ENCODE results near the gene SLC6A18.

Gene SLC6A18

GRCh38 chr5:1203311-1203967, 21.7 kb upstream of the SLC6A18 start:
- Histone ChIP-seq H3K27ac (ENCODE audit: low read depth, low read length) (no peak overlapping the region), H3K4me3 (ENCODE audit: low read depth in 1 of 5, low read length in 5 of 5) (no peak overlapping the region), H3K4me1 (ENCODE audit: control insufficient read depth in 5 of 5, insufficient read depth in 5 of 5, low read length in 5 of 5) (no peaks in the 10 kb centered on the region), H3K9me3 (ENCODE audit: control insufficient read depth in 5 of 5, low read length in 5 of 5) (no peaks in the 10 kb centered on the region), H3K36me3 (ENCODE audit: control insufficient read depth in 5 of 5, insufficient read depth in 5 of 5, low read length in 5 of 5) (no peaks in the 10 kb centered on the region), H3K9ac (ENCODE audit: low read length in 5 of 5) (no peak overlapping the region), H3K27me3 (ENCODE audit: control insufficient read depth in 5 of 5, insufficient read depth in 4 of 5, low read length in 5 of 5) (peaks cover 25 to 53% (median 47%) of the 10 kb centered on the region in 5 donors)

- no peak overlapping the region for H3K9ac ChIP-seq (ENCODE audit: low read length in 5 of 5)
- peaks cover 20 to 57% (median 46%) of the 10 kb centered on the region in 5 donors for H3K27me3 ChIP-seq (ENCODE audit: control insufficient read depth in 5 of 5, insufficient read depth in 4 of 5, low read length in 5 of 5)
- no peaks in the 10 kb centered on the region for H3K9me3 ChIP-seq (ENCODE audit: control insufficient read depth in 5 of 5, low read length in 5 of 5)
- H3K4me3 ChIP-seq (ENCODE audit: low read depth in 1 of 5, low read length in 5 of 5), result no peak overlapping the region
- no peak overlapping the region for H3K27ac ChIP-seq (ENCODE audit: low read depth, low read length)
- no peaks in the 10 kb centered on the region for H3K36me3 ChIP-seq (ENCODE audit: control insufficient read depth in 5 of 5, insufficient read depth in 5 of 5, low read length in 5 of 5)
- no peaks in the 10 kb centered on the region for H3K4me1 ChIP-seq (ENCODE audit: control insufficient read depth in 5 of 5, insufficient read depth in 5 of 5, low read length in 5 of 5)
These were observed 21.1 kb upstream of the SLC6A18 start for GRCh38 chr5:1203968-1204692.

GRCh38 chr5:1204693-1205242, 20.4 kb upstream of the SLC6A18 start:
- Histone ChIP-seq H3K27me3 (ENCODE audit: control insufficient read depth in 5 of 5, insufficient read depth in 4 of 5, low read length in 5 of 5) (peaks cover 19 to 57% (median 46%) of the 10 kb centered on the region in 5 donors), H3K27ac (ENCODE audit: low read depth, low read length) (no peak overlapping the region), H3K9me3 (ENCODE audit: control insufficient read depth in 5 of 5, low read length in 5 of 5) (no peaks in the 10 kb centered on the region), H3K9ac (ENCODE audit: low read length in 5 of 5) (no peak overlapping the region), H3K4me1 (ENCODE audit: control insufficient read depth in 5 of 5, insufficient read depth in 5 of 5, low read length in 5 of 5) (no peaks in the 10 kb centered on the region), H3K4me3 (ENCODE audit: low read depth in 1 of 5, low read length in 5 of 5) (no peak overlapping the region), H3K36me3 (ENCODE audit: control insufficient read depth in 5 of 5, insufficient read depth in 5 of 5, low read length in 5 of 5) (no peaks in the 10 kb centered on the region)

- Histone ChIP-seq H3K36me3 (ENCODE audit: control insufficient read depth in 5 of 5, insufficient read depth in 5 of 5, low read length in 5 of 5) (no peaks in the 10 kb centered on the region), H3K9me3 (ENCODE audit: control insufficient read depth in 5 of 5, low read length in 5 of 5) (no peaks in the 10 kb centered on the region), H3K4me3 (ENCODE audit: low read depth in 1 of 5, low read length in 5 of 5) (no peak overlapping the region), H3K4me1 (ENCODE audit: control insufficient read depth in 5 of 5, insufficient read depth in 5 of 5, low read length in 5 of 5) (no peaks in the 10 kb centered on the region), H3K9ac (ENCODE audit: low read length in 5 of 5) (no peak overlapping the region), H3K27ac (ENCODE audit: low read depth, low read length) (no peak overlapping the region), H3K27me3 (ENCODE audit: control insufficient read depth in 5 of 5, insufficient read depth in 4 of 5, low read length in 5 of 5) (peaks cover 16 to 54% (median 42%) of the 10 kb centered on the region in 5 donors)
These were observed 19.7 kb upstream of the SLC6A18 start for GRCh38 chr5:1205255-1206180.

- Histone ChIP-seq H3K27me3 (ENCODE audit: control insufficient read depth in 5 of 5, insufficient read depth in 4 of 5, low read length in 5 of 5) (peaks cover 10 to 48% (median 38%) of the 10 kb centered on the region in 5 donors), H3K9ac (ENCODE audit: low read length in 5 of 5) (no peak overlapping the region), H3K27ac (ENCODE audit: low read depth, low read length) (no peak overlapping the region), H3K4me3 (ENCODE audit: low read depth in 1 of 5, low read length in 5 of 5) (no peak overlapping the region), H3K4me1 (ENCODE audit: control insufficient read depth in 5 of 5, insufficient read depth in 5 of 5, low read length in 5 of 5) (no peaks in the 10 kb centered on the region), H3K9me3 (ENCODE audit: control insufficient read depth in 5 of 5, low read length in 5 of 5) (peaks cover 0 to 2% (median 0%) of the 10 kb centered on the region in 5 donors), H3K36me3 (ENCODE audit: control insufficient read depth in 5 of 5, insufficient read depth in 5 of 5, low read length in 5 of 5) (no peaks in the 10 kb centered on the region)
These were observed 18.4 kb upstream of the SLC6A18 start for GRCh38 chr5:1206521-1207412.

GRCh38 chr5:1207555-1207954, 17.6 kb upstream of the SLC6A18 start:
- Histone ChIP-seq H3K9ac (ENCODE audit: low read length in 5 of 5) (no peak overlapping the region), H3K9me3 (ENCODE audit: control insufficient read depth in 5 of 5, low read length in 5 of 5) (peaks cover 0 to 2% (median 0%) of the 10 kb centered on the region in 5 donors), H3K27me3 (ENCODE audit: control insufficient read depth in 5 of 5, insufficient read depth in 4 of 5, low read length in 5 of 5) (peaks cover 6 to 44% (median 37%) of the 10 kb centered on the region in 5 donors), H3K27ac (ENCODE audit: low read depth, low read length) (no peak overlapping the region), H3K36me3 (ENCODE audit: control insufficient read depth in 5 of 5, insufficient read depth in 5 of 5, low read length in 5 of 5) (no peaks in the 10 kb centered on the region), H3K4me1 (ENCODE audit: control insufficient read depth in 5 of 5, insufficient read depth in 5 of 5, low read length in 5 of 5) (no peaks in the 10 kb centered on the region), H3K4me3 (ENCODE audit: low read depth in 1 of 5, low read length in 5 of 5) (no peak overlapping the region)

- Histone ChIP-seq H3K27ac (ENCODE audit: low read depth, low read length) (no peak overlapping the region), H3K27me3 (ENCODE audit: control insufficient read depth in 5 of 5, insufficient read depth in 4 of 5, low read length in 5 of 5) (peaks cover 2 to 42% (median 32%) of the 10 kb centered on the region in 5 donors), H3K4me1 (ENCODE audit: control insufficient read depth in 5 of 5, insufficient read depth in 5 of 5, low read length in 5 of 5) (no peaks in the 10 kb centered on the region), H3K4me3 (ENCODE audit: low read depth in 1 of 5, low read length in 5 of 5) (no peak overlapping the region), H3K9ac (ENCODE audit: low read length in 5 of 5) (no peak overlapping the region), H3K36me3 (ENCODE audit: control insufficient read depth in 5 of 5, insufficient read depth in 5 of 5, low read length in 5 of 5) (no peaks in the 10 kb centered on the region), H3K9me3 (ENCODE audit: control insufficient read depth in 5 of 5, low read length in 5 of 5) (peaks cover 0 to 2% (median 0%) of the 10 kb centered on the region in 5 donors)
These were observed 16.9 kb upstream of the SLC6A18 start for GRCh38 chr5:1208221-1208742.

GRCh38 chr5:1208743-1209488, 16.3 kb upstream of the SLC6A18 start:
- Histone ChIP-seq H3K27ac (ENCODE audit: low read depth, low read length) (no peak overlapping the region), H3K9ac (ENCODE audit: low read length in 5 of 5) (no peak overlapping the region), H3K27me3 (ENCODE audit: control insufficient read depth in 5 of 5, insufficient read depth in 4 of 5, low read length in 5 of 5) (peaks cover 0 to 39% (median 30%) of the 10 kb centered on the region in 5 donors), H3K4me1 (ENCODE audit: control insufficient read depth in 5 of 5, insufficient read depth in 5 of 5, low read length in 5 of 5) (no peaks in the 10 kb centered on the region), H3K4me3 (ENCODE audit: low read depth in 1 of 5, low read length in 5 of 5) (no peak overlapping the region), H3K36me3 (ENCODE audit: control insufficient read depth in 5 of 5, insufficient read depth in 5 of 5, low read length in 5 of 5) (no peaks in the 10 kb centered on the region), H3K9me3 (ENCODE audit: control insufficient read depth in 5 of 5, low read length in 5 of 5) (peaks cover 0 to 2% (median 0%) of the 10 kb centered on the region in 5 donors)
